Bronchial epithelial cell (primary cell): Measurements from ENCODE around the gene THSD4. TPM values are rescaled to one million over a fixed set of nuclear protein-coding genes. Genes with fewer than 3 reads are reported as not detected.

Experiments
- DNase-seq: peaks from one replicate; pipeline ENCODE4 v3.0.0-alpha.2; 2010; ENCODE audit warnings: low read depth
- FAIRE-seq: peaks from 2 replicates; lab custom pipeline; 2011; peaks lifted over from hg19 to GRCh38; lab: Jason Lieb, UNC
- H3K27me3 ChIP-seq: 2 replicates; pipeline ENCODE4 v1.5.1; 2011; ENCODE audit warnings: low read length; ENCODE audit not compliant: control insufficient read depth, insufficient read depth
- H3K36me3 ChIP-seq: 2 replicates; pipeline ENCODE4 v1.5.1; 2011; ENCODE audit warnings: low read length; ENCODE audit not compliant: control insufficient read depth, insufficient read depth
- H3K4me3 ChIP-seq: 2 replicates; pipeline ENCODE4 v1.5.1; 2011; ENCODE audit warnings: mild to moderate bottlenecking, low read depth, low read length, control low read depth
- CTCF ChIP-seq: IDR thresholded peaks from 2 replicates; pipeline ENCODE4 v1.5.1; 2011; ENCODE audit warnings: mild to moderate bottlenecking, moderate library complexity, low read length, control low read depth, inconsistent platforms; ENCODE audit not compliant: insufficient read depth, severe bottlenecking
- total RNA-seq: library from RNA; depleted of rRNA; stranded (reverse); fragments of >200 nt; gene quantifications from 2 replicates; pipeline ENCODE4 v1.2.1, GENCODE V29; 2014

The THSD4 gene
- total RNA-seq, 1 donor from 2014 or later = 14.5 TPM

DNA sequence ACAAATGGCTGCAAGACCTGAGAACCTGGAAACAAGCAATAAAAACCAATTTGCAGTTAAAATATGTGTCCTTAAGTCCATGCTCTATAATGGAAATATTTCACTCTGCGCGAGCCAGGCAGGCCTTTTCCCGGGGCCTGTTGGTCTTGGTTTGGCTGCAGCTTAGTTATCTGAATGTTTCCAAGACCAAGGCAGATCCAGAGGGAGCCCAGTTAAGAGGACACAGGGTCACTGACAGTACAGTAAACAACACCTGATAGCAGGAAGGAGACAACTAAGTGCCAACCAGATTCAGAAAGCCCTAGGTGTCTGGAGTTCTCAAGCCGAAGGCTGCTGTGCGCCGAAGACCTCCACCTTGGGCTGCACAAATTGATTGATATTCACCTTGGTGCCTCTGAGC is 32.8 kb downstream of the THSD4 start:
- no peaks in the 10 kb centered on the region for H3K36me3 ChIP-seq
- DNase-seq = no peak
- no peak overlapping the region for H3K4me3 ChIP-seq
- no peak for FAIRE-seq
- no peaks in the 10 kb centered on the region for H3K27me3 ChIP-seq
- TF ChIP-seq CTCF = no peak

DNA sequence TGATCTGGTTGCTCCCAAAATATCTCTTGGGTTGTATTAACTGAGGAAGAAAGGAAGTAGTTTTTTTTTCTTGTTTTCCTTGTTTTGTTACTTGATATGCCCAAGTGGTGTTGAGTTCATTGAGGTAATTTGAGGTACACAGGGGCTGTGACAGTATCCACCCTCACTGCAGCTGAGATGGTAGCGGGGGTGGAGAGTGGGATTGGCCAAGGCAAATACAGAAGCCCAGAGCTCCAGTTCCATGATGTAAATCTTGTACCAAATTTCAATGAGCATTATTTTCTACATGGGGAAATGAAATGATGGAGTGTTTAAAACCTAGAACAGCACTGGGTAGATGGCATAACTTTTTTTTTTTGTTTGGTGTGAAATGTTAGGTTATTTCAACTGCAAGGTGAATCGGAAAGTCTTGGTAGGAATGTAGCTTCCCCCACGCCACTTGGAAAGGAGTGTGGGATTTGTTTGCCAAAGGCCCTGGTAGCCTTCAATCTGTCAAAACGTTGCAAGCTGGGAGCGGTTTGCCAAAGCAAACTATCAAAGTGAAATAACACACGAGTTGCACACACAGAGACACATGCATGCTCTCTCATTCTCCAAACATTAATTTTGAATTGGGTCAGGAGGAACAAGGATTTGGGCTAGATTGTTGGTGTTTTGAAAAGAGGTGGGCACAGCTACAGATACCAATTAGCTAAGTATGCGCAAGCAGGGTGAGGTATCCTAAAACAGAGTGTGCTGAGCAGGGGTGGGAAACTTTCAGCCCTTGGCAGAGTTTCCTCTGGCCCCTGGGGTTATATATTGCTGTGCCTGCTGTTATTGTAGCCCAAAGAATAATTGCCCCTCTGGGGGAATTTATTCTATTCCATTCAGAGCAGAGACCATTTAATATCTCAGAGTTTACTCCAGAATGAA is 34.6 kb downstream of the THSD4 start:
- no peaks in the 10 kb centered on the region for H3K36me3 ChIP-seq
- DNase-seq (no peak), FAIRE-seq (no peak)
- TF ChIP-seq CTCF = no peak
- no peak overlapping the region for H3K4me3 ChIP-seq
- H3K27me3 ChIP-seq = no peaks in the 10 kb centered on the region

DNA sequence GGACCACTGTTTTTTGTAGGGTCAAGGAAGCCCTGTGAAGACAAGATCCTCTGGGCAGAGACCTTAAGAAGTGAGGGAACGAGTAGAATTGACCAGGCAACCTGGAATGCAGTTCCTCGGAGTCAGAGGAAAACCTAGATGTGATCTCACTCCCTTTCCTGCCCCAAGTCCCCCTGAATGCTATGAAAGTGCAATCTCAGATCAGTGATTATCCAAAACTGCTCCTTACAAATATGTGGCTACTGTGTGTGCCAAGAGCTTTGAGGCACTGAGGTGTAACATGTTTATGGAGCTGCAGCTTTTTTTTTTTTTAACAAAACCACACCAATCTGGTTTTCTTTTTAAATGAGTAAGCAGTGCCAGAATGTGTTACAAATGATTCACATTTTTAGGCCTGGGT is 35.8 kb downstream of the THSD4 start:
- FAIRE-seq = no peak
- no peaks in the 10 kb centered on the region for H3K36me3 ChIP-seq
- no peaks in the 10 kb centered on the region for H3K27me3 ChIP-seq
- no peak overlapping the region for H3K4me3 ChIP-seq
- DNase-seq = peak; percentile 71
- no peak for TF ChIP-seq CTCF

GRCh38 chr15:71152542-71152941 is 37.3 kb downstream of the THSD4 start:
- FAIRE-seq (no peak), DNase-seq (no peak)
- H3K27me3 ChIP-seq = no peaks in the 10 kb centered on the region
- H3K36me3 ChIP-seq = no peaks in the 10 kb centered on the region
- TF ChIP-seq CTCF = no peak
- H3K4me3 ChIP-seq = no peak overlapping the region

DNA sequence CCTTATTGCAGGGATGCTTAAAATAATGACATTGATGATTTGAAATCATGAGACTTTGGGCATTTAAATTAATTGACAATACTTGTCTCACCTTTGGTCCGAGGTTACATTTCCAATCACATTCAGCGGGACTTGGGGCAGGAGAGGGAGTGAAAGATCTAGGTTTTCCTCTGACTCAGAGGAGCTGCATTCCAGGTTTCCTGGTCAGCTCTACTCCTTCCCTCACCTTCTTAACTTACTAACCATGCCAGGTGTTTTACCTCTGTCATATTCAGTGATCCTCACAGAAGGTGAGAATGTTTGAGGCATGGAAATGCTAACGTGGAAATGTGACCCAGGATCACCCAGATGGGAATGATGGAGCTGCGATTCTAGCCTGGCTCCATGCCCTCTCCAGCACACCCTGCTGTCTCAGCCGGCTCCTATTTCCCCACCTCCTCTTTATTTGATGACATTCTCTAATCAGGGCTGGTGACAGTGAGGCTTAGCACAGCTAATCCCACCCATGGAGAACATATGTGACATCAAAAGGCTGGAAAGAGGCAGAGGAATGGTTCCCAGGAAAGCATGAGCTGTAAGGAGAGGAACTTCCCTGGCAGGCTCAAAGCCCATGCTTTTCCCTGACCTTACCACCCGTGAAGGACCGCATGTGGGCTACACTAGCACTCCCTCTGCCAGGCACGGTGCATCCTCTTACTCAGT is 38.7 kb downstream of the THSD4 start:
- DNase-seq = peak; percentile 75
- TF ChIP-seq CTCF = no peak
- H3K36me3 ChIP-seq = no peaks in the 10 kb centered on the region
- H3K4me3 ChIP-seq = no peak overlapping the region
- H3K27me3 ChIP-seq = no peaks in the 10 kb centered on the region
- no peak for FAIRE-seq
